NCI-H128 (cell line): ENCODE data around the gene RALGPS2.

Experiments used
- DNase-seq: peaks from one replicate; lab custom pipeline; 2025; ENCODE audit not compliant: unreplicated experiment; lab: John Stamatoyannopoulos, UW

RALGPS2 gene, protein sequence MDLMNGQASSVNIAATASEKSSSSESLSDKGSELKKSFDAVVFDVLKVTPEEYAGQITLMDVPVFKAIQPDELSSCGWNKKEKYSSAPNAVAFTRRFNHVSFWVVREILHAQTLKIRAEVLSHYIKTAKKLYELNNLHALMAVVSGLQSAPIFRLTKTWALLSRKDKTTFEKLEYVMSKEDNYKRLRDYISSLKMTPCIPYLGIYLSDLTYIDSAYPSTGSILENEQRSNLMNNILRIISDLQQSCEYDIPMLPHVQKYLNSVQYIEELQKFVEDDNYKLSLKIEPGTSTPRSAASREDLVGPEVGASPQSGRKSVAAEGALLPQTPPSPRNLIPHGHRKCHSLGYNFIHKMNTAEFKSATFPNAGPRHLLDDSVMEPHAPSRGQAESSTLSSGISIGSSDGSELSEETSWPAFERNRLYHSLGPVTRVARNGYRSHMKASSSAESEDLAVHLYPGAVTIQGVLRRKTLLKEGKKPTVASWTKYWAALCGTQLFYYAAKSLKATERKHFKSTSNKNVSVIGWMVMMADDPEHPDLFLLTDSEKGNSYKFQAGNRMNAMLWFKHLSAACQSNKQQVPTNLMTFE

DNA sequence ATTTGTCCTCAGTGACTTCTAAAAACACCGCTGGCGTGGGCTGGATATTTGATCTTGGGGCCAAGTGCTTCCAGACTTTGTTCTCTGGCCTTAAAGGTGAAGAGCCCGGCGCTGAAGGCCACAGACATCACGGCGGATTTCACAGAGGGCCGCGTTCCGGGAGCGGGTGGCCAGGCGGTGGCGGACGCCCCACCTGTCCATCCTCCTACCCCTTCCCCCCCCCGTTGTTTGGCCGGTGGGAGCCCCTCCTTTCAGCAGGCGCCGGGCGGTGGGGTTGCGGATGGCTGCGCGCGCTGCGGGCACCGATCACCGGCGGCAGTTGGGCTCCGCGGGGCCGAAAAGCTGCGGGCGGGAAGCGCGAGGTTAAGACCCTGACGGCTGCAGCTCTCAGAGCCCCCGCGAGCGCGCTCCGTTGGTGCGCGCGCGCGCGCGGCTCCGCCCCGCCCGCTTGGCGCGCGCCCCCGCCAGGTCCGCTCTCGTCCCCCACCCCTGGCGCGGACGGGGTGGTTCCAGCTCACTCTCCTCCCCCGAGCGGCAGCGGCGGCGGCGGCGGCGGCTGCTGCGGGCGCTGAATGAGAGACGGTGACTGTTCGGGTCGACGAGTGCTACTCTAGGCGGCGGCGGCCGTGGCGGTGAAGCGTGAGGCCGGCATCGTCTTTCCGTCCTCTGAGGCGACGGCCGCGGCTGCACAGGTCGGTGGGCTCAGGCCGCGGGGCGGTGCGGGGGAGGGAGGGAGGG lies at the start of gene RALGPS2:
TSS of gene RALGPS2 (plus strand) at position 517 of the 738 bp plus-strand sequence. CDS start 51,521 bp downstream, outside the sequence.
- peak; percentile 76 for DNase-seq

DNA sequence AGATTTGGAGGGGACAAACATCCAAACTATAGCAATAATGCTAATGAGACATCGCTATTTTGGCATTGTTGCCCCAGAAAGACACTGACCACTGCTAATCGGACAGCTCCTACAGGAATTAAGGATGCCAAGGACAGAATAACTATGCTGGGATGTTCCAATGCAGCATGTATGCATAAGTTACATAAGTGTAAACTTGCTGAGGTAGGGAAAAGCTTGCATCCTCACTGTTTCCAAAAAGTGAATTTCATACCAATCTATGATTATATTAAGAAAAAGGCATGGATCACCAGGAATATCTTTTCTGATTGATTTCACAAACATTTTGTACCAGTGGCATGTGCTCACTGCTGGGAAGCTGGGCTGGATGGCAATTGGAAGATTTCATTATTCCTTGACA lies 45.8 kb upstream of the RALGPS2 start:
- no peak for DNase-seq

DNA sequence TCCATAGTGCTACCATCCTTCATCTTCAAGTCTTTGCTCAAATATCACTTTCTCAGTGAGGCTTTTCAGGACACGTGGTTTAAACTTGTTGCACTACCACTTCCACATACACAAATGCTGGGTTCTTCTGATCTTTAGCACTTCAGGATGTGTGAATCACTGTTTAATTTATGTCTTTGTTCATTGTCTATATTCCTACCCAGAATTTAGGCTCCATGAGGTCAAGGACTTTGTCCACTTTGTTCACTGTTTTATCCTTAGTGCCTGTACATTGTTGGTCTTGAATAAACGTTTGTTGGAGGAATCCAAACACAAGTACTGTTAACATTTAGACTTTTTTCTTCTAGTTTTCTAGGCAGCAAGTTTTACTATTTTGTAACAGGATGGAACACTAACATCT lies 42.6 kb upstream of the RALGPS2 start:
- no peak for DNase-seq

DNA sequence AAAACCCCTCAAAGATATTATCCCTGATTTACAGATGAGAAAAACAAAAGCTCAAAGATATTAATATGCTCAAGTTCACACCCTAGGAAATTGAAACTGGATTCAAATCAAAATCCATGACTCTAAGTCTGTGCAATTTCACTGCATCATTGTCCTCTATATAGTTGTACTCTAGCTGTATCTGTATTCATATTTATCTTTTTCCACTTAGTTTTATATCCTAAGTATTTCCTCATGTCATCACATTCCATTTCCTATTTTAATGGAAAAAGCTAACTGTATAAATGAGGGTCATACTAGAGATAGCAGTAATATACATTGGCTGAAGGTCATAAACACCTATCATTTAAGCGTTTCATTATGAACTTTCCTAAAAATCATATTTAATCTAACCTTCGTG lies 42.2 kb upstream of the RALGPS2 start:
- no peak for DNase-seq

DNA sequence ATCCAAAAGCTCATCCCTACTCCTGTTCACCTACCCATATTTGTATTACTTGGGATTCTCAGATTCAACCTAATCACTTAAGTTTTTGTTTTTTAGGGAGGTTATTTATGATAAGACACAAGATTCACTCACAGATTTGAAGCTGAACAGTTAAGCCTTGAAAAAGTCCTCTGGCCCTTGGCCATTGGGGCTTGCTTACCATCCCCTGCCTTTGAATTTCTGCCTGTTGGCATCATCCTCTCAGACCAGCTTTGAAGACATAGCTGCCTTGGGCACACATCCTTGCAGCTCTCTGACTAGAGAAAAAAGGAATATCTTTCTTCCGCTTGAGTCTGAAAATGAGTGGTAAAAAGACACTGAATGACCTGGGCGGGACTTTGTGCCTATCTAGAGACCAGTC lies 41.8 kb upstream of the RALGPS2 start:
- DNase-seq = no peak

DNA sequence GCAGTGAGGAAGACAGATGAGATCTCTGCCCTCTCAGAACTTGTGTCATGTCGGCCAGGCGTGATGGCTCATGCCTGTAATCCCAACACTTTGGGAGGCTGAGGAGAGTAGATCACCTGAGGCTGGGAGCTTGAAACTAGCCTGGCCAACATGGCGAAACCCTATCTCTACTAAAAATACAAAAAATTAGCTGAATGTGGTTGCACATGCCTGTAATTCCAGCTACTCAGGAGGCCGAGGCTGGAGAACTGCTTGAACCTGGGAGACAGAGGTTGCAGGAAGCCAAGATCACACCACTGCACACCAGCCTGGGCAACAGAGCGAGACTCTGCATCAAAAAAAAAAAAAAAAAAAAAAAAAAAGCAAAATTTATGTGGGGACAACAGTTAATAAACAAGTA lies 40.9 kb upstream of the RALGPS2 start:
- DNase-seq = no peak

DNA sequence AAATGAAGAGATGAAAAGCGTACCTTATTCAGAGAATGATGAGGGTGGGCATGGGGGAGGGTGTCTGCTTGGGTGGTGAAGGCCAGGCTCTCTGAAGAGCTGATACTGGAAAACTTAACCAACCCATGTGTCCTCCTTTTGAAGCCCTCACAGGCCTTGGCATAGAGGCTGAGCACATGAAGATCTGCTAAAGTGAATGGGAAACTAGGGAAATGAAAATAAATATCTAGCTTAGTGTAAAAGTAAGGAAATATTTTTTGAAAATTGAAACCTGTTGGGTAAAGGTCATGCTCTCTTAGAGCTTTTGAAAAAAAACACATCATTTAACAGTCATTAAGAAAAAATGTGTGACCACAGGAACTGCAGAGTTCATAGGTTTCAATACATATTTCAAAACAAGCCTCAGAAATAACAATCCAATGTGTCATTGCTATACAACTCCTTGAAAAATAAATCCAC lies 40.5 kb upstream of the RALGPS2 start:
- no peak for DNase-seq

DNA sequence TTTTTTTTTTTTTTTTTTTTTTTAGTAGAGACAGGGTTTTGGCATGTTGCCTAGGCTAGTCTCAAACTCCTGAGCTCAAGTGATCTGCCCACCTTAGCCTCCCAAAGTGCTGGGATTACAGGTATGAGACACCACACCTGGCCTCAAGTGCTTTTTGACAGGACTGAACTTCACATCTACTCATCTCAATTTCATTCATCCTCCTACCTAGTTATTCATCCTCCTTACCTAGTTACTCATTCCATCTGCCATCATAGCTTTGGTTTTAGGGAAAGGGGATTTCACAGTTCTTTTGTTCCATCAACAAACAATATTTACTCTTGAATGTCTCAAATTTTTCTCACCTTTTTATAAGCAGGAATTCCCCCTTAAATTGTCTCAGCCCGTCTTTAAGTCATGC lies 38.6 kb upstream of the RALGPS2 start:
- no peak for DNase-seq

DNA sequence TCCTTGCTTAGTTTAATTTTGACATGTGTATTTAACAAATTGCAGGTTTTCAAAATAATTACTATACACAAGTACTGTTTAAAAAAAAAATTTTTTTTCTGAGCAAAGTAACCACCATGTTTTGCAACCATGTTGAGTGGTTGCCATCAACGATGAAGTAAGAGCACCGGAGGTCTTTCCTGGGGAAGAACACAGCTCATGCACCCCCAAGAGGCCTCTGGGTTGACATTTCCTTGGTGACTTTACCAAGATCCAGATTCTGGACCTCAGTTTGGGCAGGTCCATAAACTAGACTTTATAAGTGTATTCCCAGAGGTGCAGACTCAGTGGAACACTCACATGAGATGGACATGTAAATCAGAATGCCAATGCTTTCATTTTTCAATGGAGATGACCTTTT lies 36.8 kb upstream of the RALGPS2 start:
- no peak for DNase-seq

DNA sequence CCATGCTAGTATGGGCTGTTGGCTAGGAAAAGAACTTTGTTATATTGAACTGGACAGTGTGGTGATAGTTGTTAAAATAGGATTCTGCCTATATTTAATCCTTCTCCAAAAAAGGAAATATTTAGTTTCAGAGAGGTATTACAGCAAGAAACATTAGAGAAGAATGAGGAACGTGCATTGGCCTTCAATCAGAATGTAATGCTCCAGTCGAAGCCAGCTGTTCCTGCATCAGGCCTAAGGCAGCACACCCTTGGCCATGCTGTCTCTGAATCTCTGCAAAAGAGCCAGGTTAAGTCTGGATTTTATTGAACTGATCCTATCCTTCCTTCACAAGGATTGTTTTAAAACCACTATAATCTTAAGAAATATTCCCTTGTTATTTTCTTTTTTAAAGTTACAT lies 35.3 kb upstream of the RALGPS2 start:
- no peak for DNase-seq

DNA sequence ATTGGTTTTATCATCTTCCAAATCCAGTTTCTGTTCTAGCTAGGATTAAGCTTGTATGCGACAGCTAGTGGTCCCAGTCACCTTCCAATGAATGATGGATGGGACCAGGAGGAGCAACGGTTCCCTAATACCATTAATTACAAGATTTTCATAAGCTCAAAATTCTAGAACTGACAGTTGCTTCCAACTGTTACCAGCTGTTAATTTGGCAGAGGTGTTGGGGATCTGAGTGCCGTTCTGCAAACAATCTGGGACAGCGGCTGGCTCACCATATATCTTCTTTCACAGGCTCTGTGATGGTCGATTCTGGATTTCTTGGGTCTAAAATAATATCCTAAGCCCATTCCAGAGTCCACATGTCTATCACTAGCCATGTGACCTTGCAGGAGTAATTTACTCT lies 34.5 kb upstream of the RALGPS2 start:
- no peak for DNase-seq

DNA sequence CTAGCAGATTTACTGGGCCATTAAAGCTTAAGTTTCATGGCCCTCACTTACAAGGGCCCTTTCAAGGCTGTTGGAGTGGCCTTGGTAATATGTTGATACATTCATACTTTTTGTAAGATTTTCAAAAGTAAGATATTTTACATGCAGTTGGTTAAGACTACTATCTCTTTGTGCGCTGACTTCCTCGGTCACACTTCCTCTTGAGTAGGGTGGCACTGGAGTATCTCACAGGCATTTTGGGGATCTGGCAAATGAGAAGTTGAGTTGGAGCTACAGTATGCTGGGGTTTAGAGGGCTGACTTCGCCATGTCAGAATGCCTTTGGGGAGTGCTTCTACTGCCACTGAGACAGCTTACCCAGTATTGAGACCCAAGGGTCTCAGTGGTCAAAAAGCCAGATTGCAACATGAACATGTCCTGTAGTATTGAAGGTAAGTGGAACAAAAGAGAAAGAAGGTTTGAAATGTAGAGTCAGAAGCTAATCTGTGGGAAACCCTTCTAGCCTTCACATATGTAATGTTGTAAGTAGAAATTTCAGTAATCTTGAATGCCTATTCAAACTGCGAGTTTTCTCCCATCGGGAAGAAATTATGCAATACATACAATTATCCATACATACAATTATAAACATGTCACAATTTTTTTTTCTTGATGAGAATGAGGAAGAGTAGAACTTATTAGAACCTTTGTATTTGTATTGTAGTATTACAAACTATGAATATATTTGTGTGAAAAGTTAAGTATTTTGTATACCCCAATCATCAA lies 32.3 kb upstream of the RALGPS2 start:
- no peak for DNase-seq

DNA sequence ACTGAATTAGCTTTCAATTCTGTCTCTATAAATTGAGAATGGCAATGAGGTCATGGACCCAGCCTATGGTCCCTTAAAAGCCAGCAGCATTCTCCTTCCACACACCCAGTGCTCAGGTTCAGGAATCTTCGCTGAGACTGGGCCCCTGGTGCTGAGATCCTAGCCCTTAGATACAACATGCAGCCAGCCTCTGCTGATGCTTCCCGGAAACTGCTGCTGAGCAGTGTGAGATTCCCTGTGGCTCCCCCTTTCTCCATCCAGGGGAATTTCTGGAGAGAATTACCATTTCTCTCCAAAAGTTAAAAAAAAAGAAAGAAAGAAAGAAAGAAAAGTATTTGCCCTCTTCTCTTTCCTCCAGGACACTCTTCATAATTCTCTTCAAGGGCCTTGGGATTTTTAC lies 31.7 kb upstream of the RALGPS2 start:
- DNase-seq = no peak

DNA sequence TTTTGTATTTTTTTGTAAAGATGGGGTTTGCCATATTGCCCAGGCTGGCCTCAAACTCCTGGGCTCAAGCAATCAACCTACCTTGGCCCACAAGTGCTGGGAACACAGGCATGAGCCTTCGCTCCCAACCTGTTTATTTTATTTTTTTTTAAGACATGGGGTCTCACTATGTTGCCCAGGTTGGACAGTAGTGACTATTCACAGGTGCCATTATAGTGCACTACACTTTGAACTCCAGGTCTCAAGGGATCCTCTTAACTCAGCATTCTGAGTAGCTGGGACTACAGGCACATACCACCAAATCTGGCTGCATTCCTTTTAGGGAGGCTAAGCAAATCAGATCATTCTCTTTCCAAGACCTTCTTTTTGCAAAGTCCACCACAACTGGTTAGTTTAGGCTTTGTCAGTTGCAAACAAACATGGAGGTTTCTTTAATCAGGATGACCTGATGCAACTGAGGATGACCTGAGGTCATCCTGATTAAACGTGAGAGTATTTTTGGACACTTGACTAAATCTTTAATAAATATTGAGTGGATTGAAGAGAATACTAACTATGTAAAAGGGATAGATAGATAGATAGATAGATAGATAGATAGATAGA lies 30.0 kb upstream of the RALGPS2 start:
- DNase-seq = no peak

DNA sequence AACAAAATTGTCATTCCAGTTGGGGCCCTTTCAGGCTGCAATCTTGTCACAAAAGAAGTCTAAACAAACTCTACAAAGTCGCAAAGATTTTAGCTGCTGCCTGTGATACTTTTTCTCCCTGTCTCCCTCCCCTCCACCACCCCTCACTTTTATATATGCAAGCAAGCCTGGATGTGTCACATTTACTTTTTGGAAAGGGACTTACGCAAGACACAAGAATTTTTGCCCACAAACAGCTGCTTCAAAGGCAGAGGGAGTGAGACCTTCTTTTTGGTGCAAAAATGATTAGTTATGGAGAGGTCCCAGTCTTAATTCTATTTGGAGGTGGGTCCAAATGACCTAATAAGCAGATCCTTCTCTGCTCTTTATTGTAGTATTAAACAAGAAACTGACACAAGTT lies 22.9 kb upstream of the RALGPS2 start:
- DNase-seq = no peak

DNA sequence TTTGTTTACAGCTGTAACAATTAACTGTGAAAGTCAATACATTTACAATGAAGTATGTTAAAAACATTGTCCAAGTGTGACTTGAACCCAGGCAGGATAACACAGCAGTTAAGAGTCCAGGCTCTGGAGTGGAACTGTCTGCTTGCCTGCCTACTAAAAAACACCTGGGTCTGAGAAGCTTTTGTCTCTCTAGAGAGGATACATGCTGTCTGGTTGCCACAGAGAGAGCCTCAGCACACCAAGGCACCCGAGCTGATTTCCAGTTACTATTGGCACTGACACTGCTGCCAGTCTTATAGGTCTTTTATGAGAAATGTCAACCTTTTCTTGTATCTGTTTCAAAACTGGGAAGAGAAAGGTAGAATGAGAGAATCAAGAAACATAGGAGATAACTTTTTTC lies 20.2 kb upstream of the RALGPS2 start:
- DNase-seq = no peak

DNA sequence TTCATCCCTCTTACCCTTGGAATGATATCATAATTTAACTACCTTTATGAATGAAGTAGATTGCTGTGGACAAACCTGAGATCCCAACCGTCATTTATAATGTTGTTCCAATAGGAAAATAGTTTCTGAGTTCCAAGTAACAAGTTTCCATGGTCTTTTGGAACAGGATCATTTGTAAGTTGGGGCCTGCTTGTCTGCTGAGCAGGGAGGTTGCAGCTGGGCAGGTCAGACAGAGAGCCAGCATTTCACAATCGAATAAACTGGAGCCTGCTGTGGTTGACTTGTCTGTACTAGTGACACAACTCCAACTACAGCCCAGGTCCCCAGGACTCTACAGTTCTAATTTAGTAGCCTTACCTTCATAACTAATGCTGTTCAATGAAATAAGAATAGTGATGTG lies 18.6 kb upstream of the RALGPS2 start:
- no peak for DNase-seq

DNA sequence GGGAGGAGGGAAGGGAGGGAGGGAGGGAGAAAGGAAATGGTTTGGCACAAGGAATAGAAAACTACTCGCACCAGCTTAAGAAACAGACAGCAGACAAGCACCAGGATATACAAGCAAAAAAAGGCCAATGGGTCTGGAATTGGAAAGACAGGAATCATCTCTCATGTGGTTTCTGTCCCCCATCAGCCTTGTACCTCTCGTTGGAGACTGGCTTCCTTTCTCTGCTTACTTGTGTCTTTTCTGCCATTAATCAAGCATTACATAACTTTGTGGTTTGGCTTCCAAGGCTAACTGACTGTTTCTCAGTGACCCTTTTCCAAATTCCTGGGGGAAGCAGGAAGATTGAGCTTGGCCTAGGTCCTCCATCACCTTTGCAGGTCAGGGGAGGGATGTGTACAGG lies 11.8 kb upstream of the RALGPS2 start:
- no peak for DNase-seq

DNA sequence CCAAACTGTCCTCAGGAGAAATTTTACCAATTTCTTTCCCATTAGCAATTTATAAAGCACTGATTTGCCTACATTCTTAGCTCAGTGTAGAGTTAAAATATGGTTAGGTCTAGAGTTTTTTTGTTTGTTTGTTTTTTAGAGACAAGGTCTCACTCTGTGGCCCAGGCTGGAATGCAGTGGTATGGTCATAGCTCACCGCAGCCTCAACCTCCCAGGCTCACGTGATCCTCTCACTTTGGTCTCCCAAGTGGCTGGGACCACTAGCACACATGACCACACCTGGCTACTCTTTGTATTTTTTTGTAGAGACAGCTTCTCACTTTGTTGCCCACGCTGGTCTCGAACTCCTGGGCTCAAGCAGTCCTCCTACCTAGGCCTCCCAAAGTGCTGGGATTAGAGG lies 10.6 kb upstream of the RALGPS2 start:
- no peak for DNase-seq

DNA sequence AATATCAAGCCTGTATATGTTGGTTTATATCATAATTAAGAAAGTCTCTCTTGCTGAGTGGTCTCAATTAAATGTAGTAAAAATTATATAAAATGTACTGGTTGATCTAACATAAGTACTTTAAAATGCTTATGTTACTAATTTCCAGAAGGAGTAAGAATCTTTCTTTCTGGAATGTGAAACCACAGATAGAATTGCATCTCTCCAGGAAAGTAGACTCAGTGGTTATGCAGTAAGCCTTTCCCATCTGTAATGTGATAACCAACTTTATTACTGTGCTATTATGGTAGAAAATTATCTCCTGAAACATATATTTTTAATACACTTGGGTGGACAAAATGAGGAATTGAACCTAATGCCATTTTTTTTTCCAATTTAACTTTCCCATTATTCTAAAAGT lies 8.9 kb upstream of the RALGPS2 start:
- no peak for DNase-seq

DNA sequence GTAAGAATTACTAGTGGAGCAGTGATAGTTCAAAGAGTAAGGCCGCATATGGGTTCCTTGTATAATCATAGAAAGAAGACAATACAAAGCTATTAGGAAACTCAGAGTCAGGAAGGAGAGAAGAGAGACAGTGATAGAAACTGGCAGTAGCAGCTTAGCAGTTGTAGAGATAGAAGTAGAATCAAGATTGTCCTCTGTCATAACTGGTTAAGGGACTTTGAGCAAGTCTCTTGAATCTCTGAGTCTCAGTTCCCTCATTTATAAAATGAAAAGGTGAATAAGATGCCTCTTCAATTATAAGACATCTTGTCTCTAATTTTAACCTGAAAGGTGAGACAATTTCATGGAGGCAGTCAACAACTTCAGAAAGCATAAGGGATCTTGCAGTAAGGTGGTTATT lies 6.5 kb upstream of the RALGPS2 start:
- no peak for DNase-seq
